Measurements from ENCODE around the gene FKBP2.

DNA sequence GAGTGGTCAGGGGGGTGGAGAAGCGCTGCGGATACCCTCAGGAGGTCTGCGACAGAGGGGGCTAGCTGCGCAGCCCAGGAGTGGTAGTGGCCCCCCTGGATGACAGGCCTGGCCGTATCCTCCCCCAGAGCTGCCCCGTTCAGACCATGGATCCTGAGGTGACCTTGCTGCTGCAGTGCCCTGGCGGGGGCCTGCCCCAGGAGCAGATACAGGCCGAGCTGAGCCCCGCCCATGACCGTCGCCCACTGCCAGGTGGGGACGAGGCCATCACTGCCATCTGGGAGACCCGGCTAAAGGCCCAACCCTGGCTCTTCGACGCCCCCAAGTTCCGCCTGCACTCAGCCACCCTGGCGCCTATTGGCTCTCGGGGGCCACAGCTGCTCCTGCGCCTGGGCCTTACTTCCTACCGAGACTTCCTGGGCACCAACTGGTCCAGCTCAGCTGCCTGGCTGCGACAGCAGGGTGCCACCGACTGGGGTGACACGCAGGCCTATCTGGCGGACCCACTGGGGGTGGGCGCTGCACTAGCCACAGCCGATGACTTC is 14.3 kb upstream of the FKBP2 start:
- peak in 1 of 2 donors; percentile 5 for TF ChIP-seq POLR2A (IDR thresholded peaks at IDR 0.05)
- TF ChIP-seq, protein P1, sequence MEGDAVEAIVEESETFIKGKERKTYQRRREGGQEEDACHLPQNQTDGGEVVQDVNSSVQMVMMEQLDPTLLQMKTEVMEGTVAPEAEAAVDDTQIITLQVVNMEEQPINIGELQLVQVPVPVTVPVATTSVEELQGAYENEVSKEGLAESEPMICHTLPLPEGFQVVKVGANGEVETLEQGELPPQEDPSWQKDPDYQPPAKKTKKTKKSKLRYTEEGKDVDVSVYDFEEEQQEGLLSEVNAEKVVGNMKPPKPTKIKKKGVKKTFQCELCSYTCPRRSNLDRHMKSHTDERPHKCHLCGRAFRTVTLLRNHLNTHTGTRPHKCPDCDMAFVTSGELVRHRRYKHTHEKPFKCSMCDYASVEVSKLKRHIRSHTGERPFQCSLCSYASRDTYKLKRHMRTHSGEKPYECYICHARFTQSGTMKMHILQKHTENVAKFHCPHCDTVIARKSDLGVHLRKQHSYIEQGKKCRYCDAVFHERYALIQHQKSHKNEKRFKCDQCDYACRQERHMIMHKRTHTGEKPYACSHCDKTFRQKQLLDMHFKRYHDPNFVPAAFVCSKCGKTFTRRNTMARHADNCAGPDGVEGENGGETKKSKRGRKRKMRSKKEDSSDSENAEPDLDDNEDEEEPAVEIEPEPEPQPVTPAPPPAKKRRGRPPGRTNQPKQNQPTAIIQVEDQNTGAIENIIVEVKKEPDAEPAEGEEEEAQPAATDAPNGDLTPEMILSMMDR (IDR thresholded peaks at IDR 0.05 in 4 of 5, conservative IDR thresholded peaks at IDR 0.05 in 1 of 5) = no peak

All from gastrocnemius medialis (tissue), 4 donors.